Measurements from ENCODE around the gene CBLN3.

The CBLN3 gene

GRCh38 chr14:24377126-24377525 lies 52.3 kb downstream of the CBLN3 start:
- Histone ChIP-seq H3K9ac (ENCODE audit: low read length) (no peak overlapping the region), H2BK5ac (ENCODE audit: low read length) (no peak overlapping the region), H3K4me1 (ENCODE audit: control insufficient read depth, low read depth, low read length) (peaks cover 3% of the 10 kb centered on the region), H2AK5ac (ENCODE audit: low read length) (no peak overlapping the region), H3K27me3 (ENCODE audit: insufficient read depth, low read length, poor library complexity) (no peaks in the 10 kb centered on the region), H3K79me2 (ENCODE audit: control insufficient read depth, insufficient read depth, low read length) (no peaks in the 10 kb centered on the region), H4K5ac (ENCODE audit: low read length) (no peak overlapping the region), H3K18ac (ENCODE audit: low read length) (no peak overlapping the region), H3K79me1 (ENCODE audit: low read length) (no peaks in the 10 kb centered on the region), H2BK15ac (replicated peaks; ENCODE audit: low read depth) (no peak overlapping the region), H3K27ac (ENCODE audit: low read depth, low read length) (no peak overlapping the region), H4K8ac (ENCODE audit: low read depth, low read length) (no peak overlapping the region), H3K4ac (ENCODE audit: low read depth, low read length) (no peak overlapping the region), H3K36me3 (ENCODE audit: control insufficient read depth, insufficient read depth, low read length) (no peaks in the 10 kb centered on the region), H3K4me3 (ENCODE audit: low read length) (no peak overlapping the region), H3K4me2 (ENCODE audit: low read length) (no peak overlapping the region), H3K56ac (ENCODE audit: low read length) (no peak overlapping the region), H2BK120ac (ENCODE audit: low read depth, low read length) (no peak overlapping the region), H3K23ac (ENCODE audit: low read length) (no peak overlapping the region)
- no CpG with 5 or more reads among the region's 7 CpGs for WGBS (ENCODE audit: extremely low coverage, insufficient coverage, low lambda C conversion rate)
- no peak for DNase-seq
